Esophagus squamous epithelium (tissue), 5 donors: ENCODE measurements around the gene SMYD3. TPM values are rescaled to one million over a fixed set of nuclear protein-coding genes. Genes with fewer than 3 reads are reported as not detected.
"Not testable (repeated sequence)": the region's sequence is repeated elsewhere in the genome, so short reads cannot be mapped to it uniquely, and the experiment has no call there.

Experiments used
- DNase-seq: peaks from one replicate; lab custom pipeline; 2025; lab: John Stamatoyannopoulos, UW
- H3K27ac ChIP-seq, 4 donors: fragments of 200-600 bp; sonication (generic); one replicate each; pipeline ENCODE4 v1.5.1; 2016 to 2019; ENCODE audit warnings: mild to moderate bottlenecking in 1 of 4
- H3K27me3 ChIP-seq, 4 donors: fragments of 200-600 bp; sonication (generic); 1 replicate in 3 of 4; 2 replicates in 1 of 4; pipeline versions ENCODE4 v1.5.1 to v1.6.0; 2017 to 2021; ENCODE audit warnings: antibody characterized with exemption in 1 of 4
- H3K36me3 ChIP-seq, 3 donors: fragments of 200-600 bp; sonication (generic); one replicate each; pipeline ENCODE4 v1.5.1; 2016 to 2019
- H3K4me1 ChIP-seq, 3 donors: fragments of 200-600 bp; sonication (generic); one replicate each; pipeline ENCODE4 v1.5.1; 2017 to 2019
- H3K4me3 ChIP-seq, 4 donors: fragments of 200-600 bp; sonication (generic); 1 replicate in 3 of 4; 2 replicates in 1 of 4; pipeline ENCODE4 v1.5.1; 2016 to 2019; ENCODE audit warnings: mild to moderate bottlenecking in 2 of 4, moderate library complexity in 1 of 4
- H3K9me3 ChIP-seq, 3 donors: fragments of 200-600 bp; sonication (generic); one replicate each; pipeline ENCODE4 v1.5.1; 2016 to 2019
- POLR2A ChIP-seq, 4 donors: fragments of 450-650 bp; IDR thresholded peaks; one replicate each; pipeline ENCODE4 v1.6.1; 2017; ENCODE audit warnings: antibody characterized with exemption in 4 of 4, mild to moderate bottlenecking in 4 of 4, moderate library complexity in 3 of 4
- WGBS, 2 donors: methylation state at CpG; one replicate each; pipeline ENCODE4 v1.1.5; 2018; 5-methylcytosine and 5-hydroxymethylcytosine counted together
- intact Hi-C: fragments of 100-400 bp; cut with DNase I; formaldehyde crosslinking; loops from one replicate; pipeline ENCODE4 v1.15.0; 2022
- total RNA-seq, 4 donors: library from RNA; depleted of rRNA; stranded (reverse); fragments of >200 nt; gene quantifications; one replicate each; pipeline ENCODE4 v1.1.0, GENCODE V29; 2016
- TF ChIP-seq, protein P1 (sequence below), 6 experiments: fragments of 450-650 bp in 4 of 6; fragments of 200-600 bp in 2 of 6; sonication (generic) in 2 of 6; IDR thresholded peaks; one replicate each; pipeline ENCODE4 v1.5.1; 2016 to 2019; ENCODE audit warnings: antibody characterized with exemption in 6 of 6, mild to moderate bottlenecking in 4 of 6, moderate library complexity in 4 of 6
- donor health status: DM: yes; HTN: yes; CAD: no.

SMYD3 gene
- total RNA-seq, 4 donors from 2014 or later = 8.4 to 15.8 (median 11.5) TPM

DNA sequence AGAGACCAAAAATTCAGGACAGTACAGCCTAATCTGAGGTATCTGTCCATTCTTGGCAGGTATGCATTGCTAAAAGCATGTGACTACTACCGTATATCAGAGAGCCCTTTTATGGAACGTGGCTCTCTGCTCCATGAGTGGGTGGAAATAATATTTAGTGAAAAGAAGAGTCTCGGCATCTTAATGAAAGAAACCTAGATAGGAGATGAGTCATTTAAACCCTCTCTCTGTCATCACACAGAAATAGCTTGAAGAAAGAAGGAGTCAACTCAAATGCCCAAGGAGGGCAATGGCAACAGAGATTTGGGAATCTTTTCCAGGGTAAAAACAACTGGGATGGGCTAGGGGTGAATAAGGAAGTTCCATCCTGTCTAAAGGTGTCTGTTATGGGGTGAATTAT is 528.2 kb downstream of the SMYD3 start:
- no peak overlapping the region for H3K27ac ChIP-seq
- H3K27me3 ChIP-seq = no peaks in the 10 kb centered on the region
- TF ChIP-seq, protein P1, sequence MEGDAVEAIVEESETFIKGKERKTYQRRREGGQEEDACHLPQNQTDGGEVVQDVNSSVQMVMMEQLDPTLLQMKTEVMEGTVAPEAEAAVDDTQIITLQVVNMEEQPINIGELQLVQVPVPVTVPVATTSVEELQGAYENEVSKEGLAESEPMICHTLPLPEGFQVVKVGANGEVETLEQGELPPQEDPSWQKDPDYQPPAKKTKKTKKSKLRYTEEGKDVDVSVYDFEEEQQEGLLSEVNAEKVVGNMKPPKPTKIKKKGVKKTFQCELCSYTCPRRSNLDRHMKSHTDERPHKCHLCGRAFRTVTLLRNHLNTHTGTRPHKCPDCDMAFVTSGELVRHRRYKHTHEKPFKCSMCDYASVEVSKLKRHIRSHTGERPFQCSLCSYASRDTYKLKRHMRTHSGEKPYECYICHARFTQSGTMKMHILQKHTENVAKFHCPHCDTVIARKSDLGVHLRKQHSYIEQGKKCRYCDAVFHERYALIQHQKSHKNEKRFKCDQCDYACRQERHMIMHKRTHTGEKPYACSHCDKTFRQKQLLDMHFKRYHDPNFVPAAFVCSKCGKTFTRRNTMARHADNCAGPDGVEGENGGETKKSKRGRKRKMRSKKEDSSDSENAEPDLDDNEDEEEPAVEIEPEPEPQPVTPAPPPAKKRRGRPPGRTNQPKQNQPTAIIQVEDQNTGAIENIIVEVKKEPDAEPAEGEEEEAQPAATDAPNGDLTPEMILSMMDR (IDR thresholded peaks at IDR 0.05) = no peak
- no peak for TF ChIP-seq POLR2A (IDR thresholded peaks at IDR 0.05)
- H3K4me1 ChIP-seq = no peaks in the 10 kb centered on the region
- H3K9me3 ChIP-seq = no peaks in the 10 kb centered on the region
- no peaks in the 10 kb centered on the region for H3K36me3 ChIP-seq
- no peak for DNase-seq
- intact Hi-C loops = no loop called here
- WGBS, 2 donors = 46 to 52% methylated on average over 3 of the region's 3 CpGs
- no peak overlapping the region for H3K4me3 ChIP-seq

- no peak for DNase-seq
- 62 to 89% methylated on average over 5 of the region's 5 CpGs for WGBS, 2 donors
- intact Hi-C loops = no loop called here
- no peaks in the 10 kb centered on the region for H3K9me3 ChIP-seq
- no peak for TF ChIP-seq POLR2A (IDR thresholded peaks at IDR 0.05)
- TF ChIP-seq, protein P1 (IDR thresholded peaks at IDR 0.05) = no peak
- no peaks in the 10 kb centered on the region for H3K27me3 ChIP-seq
- H3K4me1 ChIP-seq = no peaks in the 10 kb centered on the region
- H3K4me3 ChIP-seq = no peak overlapping the region
- H3K36me3 ChIP-seq = no peaks in the 10 kb centered on the region
- H3K27ac ChIP-seq = no peak overlapping the region
Measured at GRCh38 chr1:245972476-245972875, 534.6 kb downstream of the SMYD3 start.

GRCh38 chr1:245971711-245972085 is 535.4 kb downstream of the SMYD3 start:
- no peaks in the 10 kb centered on the region for H3K27me3 ChIP-seq
- DNase-seq = no peak
- H3K27ac ChIP-seq = no peak overlapping the region
- intact Hi-C loops = no loop called here
- TF ChIP-seq, protein P1 (IDR thresholded peaks at IDR 0.05) = no peak
- TF ChIP-seq POLR2A (IDR thresholded peaks at IDR 0.05) = no peak
- no peak overlapping the region for H3K4me3 ChIP-seq
- H3K36me3 ChIP-seq = no peaks in the 10 kb centered on the region
- H3K4me1 ChIP-seq = no peaks in the 10 kb centered on the region
- H3K9me3 ChIP-seq = no peaks in the 10 kb centered on the region
- 100% methylated on average over 1 to 2 of the region's 2 CpGs for WGBS, 2 donors

DNA sequence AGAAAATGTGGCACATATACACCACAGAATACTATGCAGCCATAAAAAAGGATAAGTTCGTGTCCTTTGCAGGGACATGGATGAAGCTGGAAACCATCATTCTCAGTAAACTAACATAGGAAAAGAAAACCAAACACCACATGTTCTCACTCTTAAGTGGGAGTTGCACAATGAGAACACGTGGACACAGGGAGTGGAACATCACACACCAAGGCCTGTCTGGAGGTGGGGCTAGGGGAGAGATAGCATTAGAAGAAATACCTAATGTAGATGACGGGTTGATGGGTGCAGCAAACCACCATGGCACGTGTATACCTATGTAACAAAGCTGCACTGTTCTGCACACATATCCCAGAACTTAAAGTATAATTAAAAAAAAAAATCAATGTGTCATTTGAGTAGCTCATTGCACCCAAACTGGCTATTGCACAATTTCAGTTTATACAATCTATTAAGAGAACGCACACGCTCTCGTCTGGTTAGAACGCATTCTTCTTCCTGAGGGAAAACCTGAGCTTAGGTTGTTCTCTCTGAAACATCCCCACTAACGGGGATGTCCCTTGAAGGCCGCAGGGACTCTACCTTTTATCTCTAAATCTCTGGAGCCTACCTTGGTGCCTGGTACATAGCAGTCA is 535.9 kb downstream of the SMYD3 start:
- H3K4me3 ChIP-seq, intact Hi-C loops: not testable (repeated sequence)
- WGBS, 2 donors = 90 to 92% methylated on average over 10 of the region's 10 CpGs

DNA sequence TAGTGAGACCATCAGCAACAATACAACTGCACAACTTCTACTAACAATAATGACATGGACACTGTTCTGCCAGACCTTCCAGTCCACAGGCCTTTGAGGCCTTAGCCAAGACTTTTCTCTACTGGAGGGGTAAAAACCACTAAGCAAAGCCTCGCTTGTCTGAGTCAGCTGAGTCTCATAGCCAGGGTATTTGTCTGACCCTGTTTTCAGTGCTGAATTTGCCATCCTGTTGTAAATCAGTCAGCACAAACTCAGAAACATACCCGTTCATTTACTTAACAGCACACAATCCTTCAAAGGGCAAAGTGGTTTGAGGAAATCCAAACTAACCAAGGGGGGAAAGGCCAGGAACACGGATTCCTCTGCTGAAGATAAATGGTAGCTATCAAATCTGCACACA is 537.8 kb downstream of the SMYD3 start:
- H3K27me3 ChIP-seq = no peaks in the 10 kb centered on the region
- no peaks in the 10 kb centered on the region for H3K4me1 ChIP-seq
- no peaks in the 10 kb centered on the region for H3K9me3 ChIP-seq
- TF ChIP-seq POLR2A (IDR thresholded peaks at IDR 0.05) = no peak
- TF ChIP-seq, protein P1 (IDR thresholded peaks at IDR 0.05) = no peak
- no peaks in the 10 kb centered on the region for H3K36me3 ChIP-seq
- intact Hi-C loops = no loop called here
- 62 to 70% methylated on average over 3 of the region's 3 CpGs for WGBS, 2 donors
- DNase-seq = no peak
- H3K4me3 ChIP-seq = no peak overlapping the region
- H3K27ac ChIP-seq = no peak overlapping the region

More for the DNA sequence above, 535.9 kb downstream of the SMYD3 start:
- not testable (repeated sequence) for H3K27ac ChIP-seq, H3K4me1 ChIP-seq, H3K36me3 ChIP-seq, DNase-seq, H3K27me3 ChIP-seq, H3K9me3 ChIP-seq

- H3K27ac ChIP-seq = no peak overlapping the region
- TF ChIP-seq POLR2A (IDR thresholded peaks at IDR 0.05) = no peak
- TF ChIP-seq, protein P1 (IDR thresholded peaks at IDR 0.05) = no peak
- intact Hi-C loops = no loop called here
Measured at GRCh38 chr1:245968775-245969174, 538.3 kb downstream of the SMYD3 start.

More at GRCh38 chr1:245968775-245969174, 538.3 kb downstream of the SMYD3 start:
- Histone ChIP-seq H3K36me3 (no peaks in the 10 kb centered on the region), H3K27me3 (no peaks in the 10 kb centered on the region), H3K9me3 (no peaks in the 10 kb centered on the region), H3K4me1 (no peaks in the 10 kb centered on the region), H3K4me3 (no peak overlapping the region)
- DNase-seq = no peak
- 90 to 95% methylated on average over 6 of the region's 6 CpGs for WGBS, 2 donors
